ENCODE results near the gene GATAD2A. TPM values are rescaled to one million over a fixed set of nuclear protein-coding genes. Genes with fewer than 3 reads are reported as not detected.

Gene GATAD2A
- total RNA-seq, 1 donor from 2014 or later: 163 TPM

DNA sequence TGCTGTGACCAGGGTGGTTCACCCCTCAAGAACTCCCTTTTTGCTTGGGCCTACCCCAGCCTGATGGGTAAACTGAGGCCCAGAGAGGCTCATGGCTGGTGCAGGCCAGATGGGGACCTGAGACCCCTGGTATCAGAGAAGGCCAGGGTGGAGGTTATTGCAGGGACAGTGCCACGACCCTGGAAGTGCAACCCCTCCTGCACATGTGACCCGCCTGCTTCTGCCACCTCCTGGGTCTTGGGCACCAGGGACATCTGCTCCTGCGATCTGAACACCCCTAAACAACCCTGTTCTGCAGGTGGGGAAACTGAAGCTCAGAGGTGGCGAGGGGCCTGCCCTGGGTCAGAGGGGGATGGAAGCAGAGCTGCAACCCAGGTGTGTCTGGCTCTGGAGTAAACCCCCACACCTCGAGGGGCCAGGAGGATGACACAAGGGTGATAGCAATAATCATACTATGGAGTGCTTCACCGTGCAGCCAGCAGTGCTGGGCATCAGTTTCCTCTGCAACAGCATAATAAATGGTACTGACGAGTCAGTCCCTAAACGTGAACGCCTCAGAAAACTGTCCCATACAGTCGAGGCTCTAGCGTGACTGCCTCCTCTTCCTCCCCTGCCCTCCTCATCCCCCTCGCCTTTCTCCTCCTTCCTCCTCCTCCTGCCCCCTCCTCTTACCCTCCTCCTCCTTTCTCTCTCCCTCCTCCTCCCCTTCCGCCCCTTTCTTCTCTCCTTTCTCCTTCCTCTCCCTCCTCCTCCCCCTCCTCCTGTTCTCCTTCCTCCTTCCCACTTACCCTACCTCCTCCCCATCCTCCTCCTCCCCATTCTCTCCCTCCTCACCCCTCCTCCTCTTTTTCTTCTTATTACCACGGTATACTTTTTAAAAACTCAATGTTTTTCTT lies 127.6 kb downstream of the GATAD2A start:
- Histone ChIP-seq H2AFZ (ENCODE audit: low read depth, low read length) (no peak overlapping the region), H3K79me2 (ENCODE audit: insufficient read depth, low read length) (no peaks in the 10 kb centered on the region), H3K9ac (ENCODE audit: low read length) (no peak overlapping the region), H3K27me3 (ENCODE audit: insufficient read depth, low read length) (peaks cover 4% of the 10 kb centered on the region), H4K20me1 (ENCODE audit: insufficient read depth, low read length) (peaks cover 34% of the 10 kb centered on the region), H3K27ac (ENCODE audit: low read depth, low read length) (no peak overlapping the region), H3K4me2 (ENCODE audit: low read length) (no peak overlapping the region), H3K9me3 (ENCODE audit: insufficient read depth, low read depth, low read length) (no peaks in the 10 kb centered on the region), H3K4me3 (ENCODE audit: insufficient read depth, low read depth, low read length) (no peak overlapping the region), H3K4me1 (ENCODE audit: insufficient read depth, low read length) (no peaks in the 10 kb centered on the region), H3K36me3 (ENCODE audit: insufficient read depth, low read length) (no peaks in the 10 kb centered on the region)
- no peak overlapping the region for H3K4me3 Mint-ChIP-seq (ENCODE audit: unreplicated experiment)
- H3K27me3 Mint-ChIP-seq (ENCODE audit: low read depth, unreplicated experiment): peaks cover 5% of the 10 kb centered on the region
- H3K9me3 Mint-ChIP-seq (ENCODE audit: unreplicated experiment): no peaks in the 10 kb centered on the region
- peaks cover 10% of the 10 kb centered on the region for H3K36me3 Mint-ChIP-seq (ENCODE audit: low read depth, unreplicated experiment)
- no peak for DNase-seq (ENCODE audit: low read depth)
- no peak for FAIRE-seq
- H3K4me1 Mint-ChIP-seq (ENCODE audit: low read depth, unreplicated experiment): peaks cover 24% of the 10 kb centered on the region
- TF ChIP-seq, protein P1, sequence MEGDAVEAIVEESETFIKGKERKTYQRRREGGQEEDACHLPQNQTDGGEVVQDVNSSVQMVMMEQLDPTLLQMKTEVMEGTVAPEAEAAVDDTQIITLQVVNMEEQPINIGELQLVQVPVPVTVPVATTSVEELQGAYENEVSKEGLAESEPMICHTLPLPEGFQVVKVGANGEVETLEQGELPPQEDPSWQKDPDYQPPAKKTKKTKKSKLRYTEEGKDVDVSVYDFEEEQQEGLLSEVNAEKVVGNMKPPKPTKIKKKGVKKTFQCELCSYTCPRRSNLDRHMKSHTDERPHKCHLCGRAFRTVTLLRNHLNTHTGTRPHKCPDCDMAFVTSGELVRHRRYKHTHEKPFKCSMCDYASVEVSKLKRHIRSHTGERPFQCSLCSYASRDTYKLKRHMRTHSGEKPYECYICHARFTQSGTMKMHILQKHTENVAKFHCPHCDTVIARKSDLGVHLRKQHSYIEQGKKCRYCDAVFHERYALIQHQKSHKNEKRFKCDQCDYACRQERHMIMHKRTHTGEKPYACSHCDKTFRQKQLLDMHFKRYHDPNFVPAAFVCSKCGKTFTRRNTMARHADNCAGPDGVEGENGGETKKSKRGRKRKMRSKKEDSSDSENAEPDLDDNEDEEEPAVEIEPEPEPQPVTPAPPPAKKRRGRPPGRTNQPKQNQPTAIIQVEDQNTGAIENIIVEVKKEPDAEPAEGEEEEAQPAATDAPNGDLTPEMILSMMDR (IDR thresholded peaks at IDR 0.05; ENCODE audit: insufficient read depth, low read depth, low read length): no peak
- TF ChIP-seq EZH2 (IDR thresholded peaks at IDR 0.05; ENCODE audit: insufficient read depth, low read length): no peak
- no peak overlapping the region for H3K27ac Mint-ChIP-seq (ENCODE audit: unreplicated experiment)

DNA sequence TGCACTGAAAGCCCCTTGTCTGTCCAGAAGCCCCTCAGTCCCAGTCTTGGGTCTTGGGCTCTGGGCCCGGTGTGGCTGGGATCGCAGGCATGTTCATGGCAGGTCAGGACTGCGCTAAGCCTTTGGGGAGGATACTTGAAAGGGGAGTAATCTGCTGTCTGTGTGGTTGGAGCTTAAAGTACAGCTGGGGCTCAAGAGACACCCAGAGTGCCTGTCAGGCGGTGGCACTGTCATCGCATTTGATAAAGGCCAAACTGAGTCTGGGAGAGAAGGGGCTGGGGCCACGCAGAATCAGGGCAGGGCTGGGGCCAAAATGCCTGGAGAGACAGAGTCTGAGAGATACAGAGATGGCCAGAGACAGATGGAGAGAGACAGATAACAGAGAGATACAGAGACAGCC lies 128.4 kb downstream of the GATAD2A start:
- FAIRE-seq: no peak
- no peak overlapping the region for H3K27ac Mint-ChIP-seq (ENCODE audit: unreplicated experiment)

More for the DNA sequence above, 128.4 kb downstream of the GATAD2A start:
- H3K4me3 Mint-ChIP-seq (ENCODE audit: unreplicated experiment): peak overlapping the region; percentile 61
- peaks cover 10% of the 10 kb centered on the region for H3K36me3 Mint-ChIP-seq (ENCODE audit: low read depth, unreplicated experiment)
- Histone ChIP-seq H3K9ac (ENCODE audit: low read length) (no peak overlapping the region), H4K20me1 (ENCODE audit: insufficient read depth, low read length) (peaks cover 29% of the 10 kb centered on the region), H3K4me2 (ENCODE audit: low read length) (no peak overlapping the region), H3K9me3 (ENCODE audit: insufficient read depth, low read depth, low read length) (no peaks in the 10 kb centered on the region), H3K36me3 (ENCODE audit: insufficient read depth, low read length) (no peaks in the 10 kb centered on the region), H3K27me3 (ENCODE audit: insufficient read depth, low read length) (peaks cover 12% of the 10 kb centered on the region), H2AFZ (ENCODE audit: low read depth, low read length) (no peak overlapping the region), H3K4me1 (ENCODE audit: insufficient read depth, low read length) (no peaks in the 10 kb centered on the region), H3K27ac (ENCODE audit: low read depth, low read length) (no peak overlapping the region), H3K4me3 (ENCODE audit: insufficient read depth, low read depth, low read length) (no peak overlapping the region), H3K79me2 (ENCODE audit: insufficient read depth, low read length) (no peaks in the 10 kb centered on the region)
- peaks cover 2% of the 10 kb centered on the region for H3K9me3 Mint-ChIP-seq (ENCODE audit: unreplicated experiment)
- peaks cover 28% of the 10 kb centered on the region for H3K4me1 Mint-ChIP-seq (ENCODE audit: low read depth, unreplicated experiment)
- TF ChIP-seq EZH2 (IDR thresholded peaks at IDR 0.05; ENCODE audit: insufficient read depth, low read length): no peak
- TF ChIP-seq, protein P1 (IDR thresholded peaks at IDR 0.05; ENCODE audit: insufficient read depth, low read depth, low read length): no peak
- no peak for DNase-seq (ENCODE audit: low read depth)
- peaks cover 9% of the 10 kb centered on the region for H3K27me3 Mint-ChIP-seq (ENCODE audit: low read depth, unreplicated experiment)

All from astrocyte (in vitro differentiated cells and primary cell).